Activated naive CD4-positive, alpha-beta T cell treated with anti-CD3 and anti-CD28 coated beads, Interleukin-2, amount 10 ng/mL, durations not matched to agents 7 days and 5 days (primary cell): ENCODE data around the gene SRPRB.

ENCODE experiments used
- CTCF ChIA-PET: fragments of 350-600 bp; sonication (Branson Sonifier 250); formaldehyde crosslinking; loops from one replicate; lab custom pipeline; 2021; ENCODE audit warnings: antibody characterized with exemption; lab: Charles Lee
- DNase-seq: peaks from one replicate; pipeline ENCODE4 v3.0.0-alpha.2; 2020
- H3K27ac Mint-ChIP-seq: one replicate; pipeline ENCODE4 v1.8.0; 2021; ENCODE audit warnings: mild to moderate bottlenecking, moderate library complexity, mixed read lengths
- H3K27me3 Mint-ChIP-seq: one replicate; pipeline ENCODE4 v1.8.0; 2021; ENCODE audit warnings: mild to moderate bottlenecking, mixed read lengths
- H3K36me3 Mint-ChIP-seq: one replicate; pipeline ENCODE4 v1.8.0; 2021; ENCODE audit warnings: mixed read lengths
- H3K4me1 Mint-ChIP-seq: one replicate; pipeline ENCODE4 v1.8.0; 2021; ENCODE audit warnings: mixed read lengths
- H3K4me3 Mint-ChIP-seq: one replicate; pipeline ENCODE4 v1.8.0; 2021; ENCODE audit warnings: mild to moderate bottlenecking, moderate library complexity, mixed read lengths
- H3K9me3 Mint-ChIP-seq: one replicate; pipeline ENCODE4 v1.8.0; 2021; ENCODE audit warnings: mixed read lengths

SRPRB gene, protein sequence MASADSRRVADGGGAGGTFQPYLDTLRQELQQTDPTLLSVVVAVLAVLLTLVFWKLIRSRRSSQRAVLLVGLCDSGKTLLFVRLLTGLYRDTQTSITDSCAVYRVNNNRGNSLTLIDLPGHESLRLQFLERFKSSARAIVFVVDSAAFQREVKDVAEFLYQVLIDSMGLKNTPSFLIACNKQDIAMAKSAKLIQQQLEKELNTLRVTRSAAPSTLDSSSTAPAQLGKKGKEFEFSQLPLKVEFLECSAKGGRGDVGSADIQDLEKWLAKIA

DNA sequence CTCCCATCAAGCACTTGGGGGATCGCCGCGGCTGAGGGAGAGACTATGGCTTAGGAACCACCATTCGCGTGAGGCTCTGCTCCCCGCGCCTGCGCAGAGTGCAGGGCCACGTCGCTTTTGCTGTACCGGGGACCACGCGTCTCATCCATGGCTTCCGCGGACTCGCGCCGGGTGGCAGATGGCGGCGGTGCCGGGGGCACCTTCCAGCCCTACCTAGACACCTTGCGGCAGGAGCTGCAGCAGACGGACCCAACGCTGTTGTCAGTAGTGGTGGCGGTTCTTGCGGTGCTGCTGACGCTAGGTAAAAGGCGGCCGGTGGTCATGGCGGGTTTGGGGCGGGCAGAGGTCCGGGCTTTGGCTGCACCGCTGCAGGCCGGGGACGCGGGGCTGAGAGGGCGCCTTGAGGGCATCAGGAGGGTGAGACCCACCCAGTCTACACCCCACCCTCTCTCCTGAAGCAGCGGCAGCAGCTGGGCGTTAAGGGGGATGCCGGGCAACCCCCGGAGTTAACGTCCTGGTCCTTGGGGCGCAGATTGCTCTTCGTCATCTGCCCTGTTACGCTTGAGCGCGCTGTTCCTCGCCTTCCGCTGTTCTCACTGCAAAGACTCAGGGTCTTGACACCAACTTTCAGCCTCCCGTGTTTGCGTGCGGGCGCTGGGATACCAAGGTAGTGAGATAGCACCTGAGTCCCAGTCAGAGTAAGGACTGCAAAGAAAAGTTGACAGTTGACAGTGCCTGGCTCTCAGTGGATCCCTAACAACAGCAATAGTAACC lies at the start of gene SRPRB:
Gene SRPRB (plus strand): TSS at position 114 of the 774 bp plus-strand sequence. CDS start 34 bp downstream, at position 148.
- H3K4me3 Mint-ChIP-seq = peak within 1 kb of the TSS; percentile 95
- H3K36me3 Mint-ChIP-seq = peaks cover 25% of the 10 kb centered on the region
- peak within 1 kb of the TSS; percentile 91 for H3K27ac Mint-ChIP-seq
- peak; percentile 97 for DNase-seq
- no peaks in the 10 kb centered on the region for H3K9me3 Mint-ChIP-seq
- peaks cover 11% of the 10 kb centered on the region for H3K27me3 Mint-ChIP-seq
- H3K4me1 Mint-ChIP-seq = peaks cover 32% of the 10 kb centered on the region
- CTCF ChIA-PET = interaction anchor here (0.9 kb wide), 1 partner anchor 27 kb away, joined by 3 read pairs; no protein-coding TSS in a partner anchor

DNA sequence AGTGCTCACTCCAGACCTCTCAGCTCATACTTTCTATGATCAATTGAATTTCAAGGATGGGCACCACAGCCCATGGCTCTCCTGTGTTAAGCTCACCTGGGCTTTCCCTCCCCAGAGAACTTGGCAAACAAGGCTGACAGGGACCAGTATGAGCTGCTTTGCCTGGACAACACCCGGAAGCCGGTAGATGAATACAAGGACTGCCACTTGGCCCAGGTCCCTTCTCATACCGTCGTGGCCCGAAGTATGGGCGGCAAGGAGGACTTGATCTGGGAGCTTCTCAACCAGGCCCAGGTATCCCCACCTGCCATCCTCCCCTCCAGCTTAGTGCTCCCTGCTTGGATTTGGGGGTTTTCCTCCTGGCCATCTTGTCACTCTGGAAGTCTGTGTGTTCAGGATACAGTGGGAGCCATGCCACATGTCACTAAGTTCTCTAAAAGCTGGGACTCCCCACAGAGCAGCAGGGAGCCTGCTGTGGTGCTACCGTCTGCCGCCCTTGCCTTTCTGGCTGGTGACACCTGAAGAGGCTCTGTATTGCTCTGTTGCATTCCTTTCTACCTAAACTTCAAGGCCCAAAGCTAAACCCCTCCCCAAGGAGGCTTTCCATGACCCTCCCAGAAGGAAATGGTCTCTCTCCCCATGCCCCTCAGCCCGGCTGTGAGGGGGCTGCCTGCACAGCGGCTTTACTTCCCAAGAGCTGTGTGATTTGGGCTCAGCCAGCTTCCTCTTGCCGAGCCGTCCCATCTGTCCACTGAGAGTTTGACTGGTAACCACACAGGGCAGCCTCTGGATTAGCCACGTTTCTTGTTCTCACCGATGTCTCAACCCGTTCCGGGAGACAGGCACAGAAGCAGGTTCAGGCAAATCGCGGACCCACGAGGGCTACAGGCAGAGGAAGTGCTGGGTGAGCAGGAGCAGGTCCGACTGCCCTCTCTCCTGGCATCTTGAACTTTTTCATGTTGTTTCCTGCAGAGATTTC lies 48.6 kb upstream of the SRPRB start:
- H3K4me1 Mint-ChIP-seq = no peaks in the 10 kb centered on the region
- CTCF ChIA-PET = no interaction called here
- no peak overlapping the region for H3K4me3 Mint-ChIP-seq
- H3K27ac Mint-ChIP-seq = no peak overlapping the region
- H3K36me3 Mint-ChIP-seq = no peaks in the 10 kb centered on the region
- peaks cover 26% of the 10 kb centered on the region for H3K27me3 Mint-ChIP-seq
- no peak for DNase-seq
- H3K9me3 Mint-ChIP-seq = no peaks in the 10 kb centered on the region

DNA sequence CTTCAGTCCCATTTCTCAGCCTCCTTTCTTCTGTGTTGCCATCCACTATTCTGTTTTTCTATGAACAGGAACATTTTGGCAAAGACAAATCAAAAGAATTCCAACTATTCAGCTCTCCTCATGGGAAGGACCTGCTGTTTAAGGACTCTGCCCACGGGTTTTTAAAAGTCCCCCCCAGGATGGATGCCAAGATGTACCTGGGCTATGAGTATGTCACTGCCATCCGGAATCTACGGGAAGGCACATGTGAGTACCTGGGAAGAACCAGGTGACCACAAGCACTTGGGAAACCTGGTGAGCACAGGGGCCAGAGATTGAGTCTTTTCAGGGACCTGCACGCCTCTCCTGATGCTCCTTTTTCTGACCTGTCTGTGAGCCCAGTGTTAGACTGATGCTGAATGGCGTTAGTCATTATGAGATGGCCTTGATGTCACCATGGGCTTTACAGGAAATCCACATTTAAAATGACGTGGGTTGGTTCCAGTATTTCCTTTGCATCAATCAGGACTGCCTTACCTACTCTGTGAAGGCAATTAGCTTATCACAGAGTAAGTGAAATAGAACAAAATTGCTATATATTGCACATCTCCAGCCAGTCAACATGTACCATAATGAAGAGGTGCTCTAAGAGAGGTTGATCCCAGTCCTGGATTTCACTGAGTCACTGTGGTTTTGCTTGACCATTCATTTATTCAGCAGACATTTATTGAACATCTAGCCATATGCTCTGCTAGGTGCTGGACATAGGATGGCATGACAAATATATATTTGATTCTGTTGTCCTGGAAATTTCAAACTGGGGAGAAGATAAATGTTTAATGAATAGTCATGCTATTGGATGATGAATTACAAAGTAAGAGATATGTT lies 47.7 kb upstream of the SRPRB start:
- H3K4me3 Mint-ChIP-seq = no peak overlapping the region
- no peaks in the 10 kb centered on the region for H3K9me3 Mint-ChIP-seq
- no peaks in the 10 kb centered on the region for H3K36me3 Mint-ChIP-seq
- peaks cover 30% of the 10 kb centered on the region for H3K27me3 Mint-ChIP-seq
- CTCF ChIA-PET = no interaction called here
- DNase-seq = no peak
- H3K27ac Mint-ChIP-seq = no peak overlapping the region
- no peaks in the 10 kb centered on the region for H3K4me1 Mint-ChIP-seq

DNA sequence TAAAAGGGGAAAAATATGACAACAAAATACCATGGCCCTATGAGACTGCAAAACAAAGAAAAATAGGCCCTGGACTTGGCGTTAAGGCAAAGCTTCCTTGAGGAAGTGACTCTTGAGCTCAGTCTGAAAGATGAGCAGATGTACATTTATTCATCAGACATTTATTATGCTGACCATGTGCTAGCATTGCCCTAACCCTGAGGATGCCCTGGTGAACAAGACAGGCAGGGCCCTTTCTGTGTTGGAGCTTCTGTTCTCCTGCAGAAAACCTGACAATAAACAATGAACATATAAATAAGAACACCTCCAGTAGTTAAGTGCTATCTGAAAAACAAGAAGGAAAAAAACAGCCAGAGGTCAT lies 47.1 kb upstream of the SRPRB start:
- Mint-ChIP-seq H3K4me1 (no peaks in the 10 kb centered on the region), H3K9me3 (no peaks in the 10 kb centered on the region), H3K27me3 (peaks cover 31% of the 10 kb centered on the region), H3K36me3 (no peaks in the 10 kb centered on the region), H3K27ac (no peak overlapping the region), H3K4me3 (no peak overlapping the region)
- no peak for DNase-seq
- CTCF ChIA-PET = no interaction called here

DNA sequence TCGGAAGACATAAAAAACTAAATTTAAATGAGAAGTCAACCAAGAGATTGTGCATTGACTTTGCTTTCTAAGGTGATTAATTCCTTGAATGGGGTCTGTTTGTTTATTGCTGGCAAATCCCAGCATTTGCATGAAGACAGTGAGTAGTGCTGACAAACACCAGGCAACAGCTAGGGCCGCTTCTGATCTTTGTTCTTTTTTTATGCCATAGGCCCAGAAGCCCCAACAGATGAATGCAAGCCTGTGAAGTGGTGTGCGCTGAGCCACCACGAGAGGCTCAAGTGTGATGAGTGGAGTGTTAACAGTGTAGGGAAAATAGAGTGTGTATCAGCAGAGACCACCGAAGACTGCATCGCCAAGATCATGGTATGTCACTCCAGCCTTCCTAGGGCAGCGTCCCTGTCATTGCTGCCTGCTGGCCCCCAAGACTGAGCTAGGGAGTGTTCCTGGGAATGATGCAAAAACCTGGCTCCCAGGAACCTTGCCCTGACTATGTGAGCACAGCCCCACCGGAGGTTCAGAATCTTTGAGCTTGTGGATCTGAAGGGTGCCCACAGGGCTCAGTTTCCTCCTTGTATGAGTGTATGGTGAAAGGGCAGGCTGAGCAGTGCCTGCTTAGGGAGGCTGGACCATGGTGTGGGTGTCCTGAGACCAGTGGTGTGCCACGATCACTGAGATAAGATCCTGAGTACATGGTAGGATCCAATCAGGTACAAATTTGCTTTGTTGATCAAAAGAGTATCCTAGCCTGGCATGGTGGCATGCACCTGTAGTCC lies 46.5 kb upstream of the SRPRB start:
- H3K9me3 Mint-ChIP-seq = no peaks in the 10 kb centered on the region
- H3K4me1 Mint-ChIP-seq = no peaks in the 10 kb centered on the region
- H3K36me3 Mint-ChIP-seq = no peaks in the 10 kb centered on the region
- no peak overlapping the region for H3K27ac Mint-ChIP-seq
- no peak overlapping the region for H3K4me3 Mint-ChIP-seq
- no peak for DNase-seq
- H3K27me3 Mint-ChIP-seq = peaks cover 37% of the 10 kb centered on the region
- CTCF ChIA-PET = no interaction called here

DNA sequence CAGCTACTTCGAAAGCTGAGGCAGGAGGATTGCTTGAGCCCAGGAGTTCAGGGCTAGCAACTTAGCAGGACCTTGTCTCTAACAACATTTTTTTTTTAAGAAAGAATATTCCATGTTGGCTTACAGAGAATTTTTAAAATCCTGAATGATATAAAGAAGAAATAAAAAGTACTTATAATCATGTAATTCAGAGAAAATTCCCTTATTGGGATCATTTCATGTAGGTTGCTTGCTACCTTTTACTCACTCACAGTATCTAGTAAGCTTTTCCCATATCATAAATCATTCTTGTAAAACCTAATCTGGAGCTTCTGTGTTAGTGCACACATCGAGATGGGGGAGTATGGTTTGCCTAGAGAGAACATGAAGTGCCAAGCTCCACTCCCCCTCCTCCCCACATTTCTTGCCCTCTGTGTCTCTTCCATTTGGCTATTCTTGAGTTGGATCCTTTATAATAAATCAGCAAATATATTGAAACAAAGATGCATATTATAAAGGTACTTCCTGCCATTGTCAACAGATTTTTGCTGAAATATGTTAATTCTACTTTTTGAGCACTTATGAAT lies 45.8 kb upstream of the SRPRB start:
- DNase-seq = no peak
- H3K36me3 Mint-ChIP-seq = no peaks in the 10 kb centered on the region
- no peak overlapping the region for H3K27ac Mint-ChIP-seq
- H3K27me3 Mint-ChIP-seq = peaks cover 39% of the 10 kb centered on the region
- CTCF ChIA-PET = no interaction called here
- H3K4me3 Mint-ChIP-seq = no peak overlapping the region
- no peaks in the 10 kb centered on the region for H3K4me1 Mint-ChIP-seq
- no peaks in the 10 kb centered on the region for H3K9me3 Mint-ChIP-seq

DNA sequence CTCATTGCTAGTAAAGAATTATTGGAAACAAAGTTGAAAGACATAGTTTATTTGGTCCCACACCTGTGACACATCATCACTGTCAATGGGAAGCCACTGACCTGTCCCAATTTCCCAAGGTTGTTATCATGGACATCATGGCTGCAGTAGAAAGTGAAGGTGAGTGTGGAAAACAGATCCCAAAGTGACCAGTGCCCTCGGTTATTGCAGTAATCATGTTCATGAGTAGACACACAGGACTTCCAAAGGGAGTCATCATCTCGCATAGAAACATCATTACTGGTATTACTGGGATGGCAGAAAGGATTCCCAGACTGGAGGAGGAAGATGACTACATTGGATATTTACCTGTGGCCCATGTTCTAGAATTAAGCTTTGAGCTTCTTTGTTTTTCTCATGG lies 44.7 kb upstream of the SRPRB start:
- DNase-seq = no peak
- Mint-ChIP-seq H3K4me1 (no peaks in the 10 kb centered on the region), H3K27me3 (peaks cover 40% of the 10 kb centered on the region), H3K4me3 (no peak overlapping the region), H3K36me3 (no peaks in the 10 kb centered on the region), H3K9me3 (no peaks in the 10 kb centered on the region), H3K27ac (no peak overlapping the region)
- CTCF ChIA-PET = no interaction called here

DNA sequence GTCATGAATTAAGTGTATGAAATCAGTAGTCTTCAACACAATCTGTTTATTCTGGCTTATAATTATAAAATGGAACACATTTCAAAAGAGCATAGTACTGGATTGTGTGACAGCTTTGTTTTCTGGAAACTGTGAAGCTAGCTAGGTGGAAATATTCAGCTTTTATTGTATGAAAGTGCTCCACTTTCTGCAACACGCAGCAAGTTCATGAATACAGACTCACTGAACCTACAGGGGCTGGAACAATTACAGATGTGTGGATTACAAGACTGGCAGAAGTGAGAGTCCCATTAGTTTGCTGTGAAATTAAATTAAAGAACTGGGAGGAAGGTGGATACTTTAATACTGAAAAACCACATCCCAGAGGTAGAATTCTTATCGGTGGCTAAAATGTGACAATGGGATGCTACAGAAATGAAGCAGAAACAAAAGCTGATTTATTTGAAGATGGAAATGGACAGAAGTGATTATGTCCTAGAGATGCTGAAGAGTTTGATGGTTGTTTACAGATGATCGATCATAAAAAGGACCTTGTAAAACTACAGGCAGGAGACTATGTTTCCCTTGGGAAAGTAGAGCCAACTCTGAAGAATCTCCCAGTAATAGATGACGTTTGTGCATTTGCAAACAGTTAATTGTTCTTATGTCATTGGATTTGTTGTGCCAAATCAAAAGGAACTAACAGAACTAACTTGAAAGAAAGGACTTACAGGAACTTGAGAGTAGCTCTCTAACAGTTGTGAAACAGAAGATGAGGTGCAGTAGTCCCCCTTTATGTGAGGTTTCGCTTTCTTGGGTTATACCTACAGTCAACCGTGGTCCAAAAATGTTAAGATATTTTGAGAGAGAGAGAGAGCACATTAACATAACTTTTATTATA lies 43.8 kb upstream of the SRPRB start:
- Mint-ChIP-seq H3K4me1 (no peaks in the 10 kb centered on the region), H3K36me3 (no peaks in the 10 kb centered on the region), H3K4me3 (no peak overlapping the region), H3K9me3 (no peaks in the 10 kb centered on the region), H3K27ac (no peak overlapping the region), H3K27me3 (peaks cover 42% of the 10 kb centered on the region)
- CTCF ChIA-PET = no interaction called here
- DNase-seq = no peak

DNA sequence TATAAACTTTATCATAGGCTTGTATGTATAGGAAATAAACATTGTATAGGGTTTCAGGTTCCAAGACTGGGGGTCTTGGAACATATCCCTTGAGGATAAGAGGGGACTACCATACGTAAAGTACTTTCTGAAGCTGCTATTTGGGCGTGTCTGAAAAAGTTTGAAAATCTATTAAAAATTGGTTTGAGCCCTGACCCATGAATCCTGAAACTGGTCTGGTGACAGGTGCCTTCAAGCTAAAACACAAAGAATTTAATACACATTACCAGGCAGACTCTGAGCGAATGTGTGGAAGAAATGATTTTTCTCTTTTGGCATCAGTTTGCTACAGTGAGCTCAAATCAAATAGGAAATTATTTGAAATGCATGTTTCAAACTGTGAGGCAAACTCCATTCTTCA lies 43.1 kb upstream of the SRPRB start:
- no peak overlapping the region for H3K4me3 Mint-ChIP-seq
- no peak for DNase-seq
- H3K36me3 Mint-ChIP-seq = no peaks in the 10 kb centered on the region
- H3K27me3 Mint-ChIP-seq = peaks cover 35% of the 10 kb centered on the region
- no peaks in the 10 kb centered on the region for H3K9me3 Mint-ChIP-seq
- H3K4me1 Mint-ChIP-seq = no peaks in the 10 kb centered on the region
- CTCF ChIA-PET = no interaction called here
- H3K27ac Mint-ChIP-seq = no peak overlapping the region

DNA sequence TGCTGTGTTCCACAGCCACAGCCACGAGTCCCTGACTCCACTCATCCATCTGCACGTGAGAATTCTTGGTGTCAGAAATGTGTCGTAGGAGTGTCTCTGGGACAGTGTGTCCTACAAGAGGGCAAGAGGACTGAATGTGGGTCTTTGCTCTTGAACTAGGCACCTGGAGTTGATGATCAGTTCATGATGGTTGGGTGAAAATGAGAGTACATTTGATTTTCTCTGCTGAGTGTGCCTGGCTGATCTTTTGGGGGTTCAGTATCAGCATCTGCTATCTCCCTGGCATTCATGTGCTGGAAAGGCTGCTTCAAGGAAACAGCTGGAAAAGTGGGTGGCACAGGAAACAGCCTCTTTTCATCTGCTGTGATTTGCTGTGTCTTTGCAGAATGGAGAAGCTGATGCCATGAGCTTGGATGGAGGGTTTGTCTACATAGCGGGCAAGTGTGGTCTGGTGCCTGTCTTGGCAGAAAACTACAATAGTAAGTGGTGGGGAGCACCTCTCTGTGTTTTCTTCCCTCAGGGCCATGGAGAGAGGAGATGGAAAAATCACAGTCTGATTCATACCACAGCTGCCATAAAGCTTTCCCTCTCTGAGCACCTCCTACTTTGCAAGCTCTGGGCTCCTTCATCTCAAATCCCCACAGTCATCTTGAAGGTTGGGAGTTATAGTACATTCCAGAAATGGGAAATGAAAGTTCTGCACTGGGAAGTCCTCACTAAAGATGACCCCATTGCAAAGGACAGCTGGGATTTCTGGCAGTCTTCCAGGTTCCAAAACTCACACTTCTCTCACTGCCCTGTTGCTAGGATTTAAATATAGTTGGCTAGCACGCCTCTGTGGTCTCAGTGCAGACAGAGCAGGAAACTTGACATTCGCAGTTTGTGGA lies 41.6 kb upstream of the SRPRB start:
- no peaks in the 10 kb centered on the region for H3K36me3 Mint-ChIP-seq
- H3K4me3 Mint-ChIP-seq = no peak overlapping the region
- no peaks in the 10 kb centered on the region for H3K4me1 Mint-ChIP-seq
- DNase-seq = no peak
- H3K9me3 Mint-ChIP-seq = no peaks in the 10 kb centered on the region
- CTCF ChIA-PET = no interaction called here
- H3K27me3 Mint-ChIP-seq = peaks cover 31% of the 10 kb centered on the region
- H3K27ac Mint-ChIP-seq = no peak overlapping the region

DNA sequence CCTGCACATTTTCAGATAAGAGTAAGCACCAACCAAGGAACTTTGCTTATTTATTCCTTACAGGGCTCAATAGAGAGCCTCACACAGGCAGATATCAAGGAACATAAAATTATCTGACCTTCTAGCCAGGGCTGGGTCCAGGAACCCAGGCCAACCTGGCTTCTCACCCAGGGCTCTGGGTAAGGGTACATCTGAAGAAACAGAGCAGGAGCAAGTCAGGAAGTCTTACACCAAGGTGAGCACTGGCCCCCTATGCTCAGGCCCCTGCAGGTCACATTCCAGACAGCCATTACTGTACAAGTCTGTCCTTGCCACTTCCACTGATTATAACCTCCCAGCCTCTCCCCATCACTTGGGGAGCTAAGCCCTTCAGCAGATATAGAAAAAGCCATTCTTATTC lies 40.4 kb upstream of the SRPRB start:
- DNase-seq = no peak
- Mint-ChIP-seq H3K4me3 (no peak overlapping the region), H3K27me3 (peaks cover 27% of the 10 kb centered on the region), H3K27ac (no peak overlapping the region), H3K36me3 (no peaks in the 10 kb centered on the region), H3K4me1 (no peaks in the 10 kb centered on the region), H3K9me3 (no peaks in the 10 kb centered on the region)
- CTCF ChIA-PET = interaction anchor here (0.9 kb wide), 1 partner anchor 11 kb away, joined by 3 read pairs; no protein-coding TSS in a partner anchor
